Retina (tissue), 1 donor: ENCODE measurements around the gene MAP2K5.

Source experiments
- DNase-seq: peaks from one replicate; pipeline ENCODE4 v3.0.0-alpha.2; 2016

MAP2K5 gene

GRCh38 chr15:67521783-67522568 is 20.5 kb upstream of the MAP2K5 start:
- DNase-seq: no peak

- no peak for DNase-seq
Observed at GRCh38 chr15:67523330-67523729, 19.2 kb upstream of the MAP2K5 start.

GRCh38 chr15:67524235-67524634 is 18.3 kb upstream of the MAP2K5 start:
- no peak for DNase-seq

GRCh38 chr15:67528513-67528912 is 14.0 kb upstream of the MAP2K5 start:
- no peak for DNase-seq

GRCh38 chr15:67531379-67531914 is 11.1 kb upstream of the MAP2K5 start:
- DNase-seq: no peak

- no peak for DNase-seq
Observed at GRCh38 chr15:67533873-67534272, 8.6 kb upstream of the MAP2K5 start.

GRCh38 chr15:67534360-67534759 is 8.1 kb upstream of the MAP2K5 start:
- no peak for DNase-seq

- DNase-seq: no peak
Observed at GRCh38 chr15:67537771-67538170, 4.7 kb upstream of the MAP2K5 start.

- no peak for DNase-seq
Observed at GRCh38 chr15:67543348-67543718, 830 bp downstream of the MAP2K5 start.

- no peak for DNase-seq
Observed at GRCh38 chr15:67544475-67544874, 2.0 kb downstream of the MAP2K5 start.

GRCh38 chr15:67545864-67546263 is 3.4 kb downstream of the MAP2K5 start:
- DNase-seq: no peak

- DNase-seq: no peak
Observed at GRCh38 chr15:67547064-67547463, 4.6 kb downstream of the MAP2K5 start.

GRCh38 chr15:67547836-67548235 is 5.3 kb downstream of the MAP2K5 start:
- DNase-seq: no peak

- DNase-seq: no peak
Observed at GRCh38 chr15:67548236-67548852, 5.8 kb downstream of the MAP2K5 start.

- peak; percentile 70 for DNase-seq
Observed at GRCh38 chr15:67548862-67549651, 6.6 kb downstream of the MAP2K5 start.

GRCh38 chr15:67549736-67550135 is 7.2 kb downstream of the MAP2K5 start:
- no peak for DNase-seq

- no peak for DNase-seq
Observed at GRCh38 chr15:67550522-67550921, 8.0 kb downstream of the MAP2K5 start.

GRCh38 chr15:67551207-67551743 is 8.8 kb downstream of the MAP2K5 start:
- DNase-seq: no peak

GRCh38 chr15:67554580-67554979 is 12.1 kb downstream of the MAP2K5 start:
- DNase-seq: no peak

GRCh38 chr15:67556976-67557570 is 14.6 kb downstream of the MAP2K5 start:
- no peak for DNase-seq

GRCh38 chr15:67558502-67558901 is 16.0 kb downstream of the MAP2K5 start:
- DNase-seq: no peak

GRCh38 chr15:67559158-67559557 is 16.7 kb downstream of the MAP2K5 start:
- no peak for DNase-seq

GRCh38 chr15:67559576-67559975 is 17.1 kb downstream of the MAP2K5 start:
- no peak for DNase-seq
